ENCODE data around the gene PALD1.

The PALD1 gene

GRCh38 chr10:70585578-70586169, 107.1 kb downstream of the PALD1 start:
- Histone ChIP-seq H3K4me3 (ENCODE audit: low read depth, low read length) (no peak overlapping the region), H3K36me3 (replicated peaks) (no peaks in the 10 kb centered on the region), H3K27ac (no peak overlapping the region), H3K27me3 (replicated peaks) (peaks cover 6% of the 10 kb centered on the region)
- in situ Hi-C loops (cut with HindIII; ENCODE audit: low pct_ligation_motif_present, low sequenced_read_pairs), result no loop called here
- no peak for TF ChIP-seq CTCF (IDR thresholded peaks at IDR 0.05; ENCODE audit: low read depth, low read length, missing control alignments)
- no peak for DNase-seq

- H3K36me3 ChIP-seq (replicated peaks), result no peaks in the 10 kb centered on the region
- peaks cover 6% of the 10 kb centered on the region for H3K27me3 ChIP-seq (replicated peaks)
- no peak for DNase-seq
- no peak overlapping the region for H3K27ac ChIP-seq
- in situ Hi-C loops (cut with HindIII; ENCODE audit: low pct_ligation_motif_present, low sequenced_read_pairs), result no loop called here
- H3K4me3 ChIP-seq (ENCODE audit: low read depth, low read length), result no peak overlapping the region
- no peak for TF ChIP-seq CTCF (IDR thresholded peaks at IDR 0.05; ENCODE audit: low read depth, low read length, missing control alignments)
Observed at GRCh38 chr10:70586348-70586930, 107.9 kb downstream of the PALD1 start.

GRCh38 chr10:70587045-70587658, 108.6 kb downstream of the PALD1 start:
- no peak for TF ChIP-seq CTCF (IDR thresholded peaks at IDR 0.05; ENCODE audit: low read depth, low read length, missing control alignments)
- DNase-seq, result no peak
- Histone ChIP-seq H3K36me3 (replicated peaks) (no peaks in the 10 kb centered on the region), H3K4me3 (ENCODE audit: low read depth, low read length) (no peak overlapping the region), H3K27ac (no peak overlapping the region), H3K27me3 (replicated peaks) (peaks cover 8% of the 10 kb centered on the region)
- in situ Hi-C loops (cut with HindIII; ENCODE audit: low pct_ligation_motif_present, low sequenced_read_pairs), result no loop called here

GRCh38 chr10:70588255-70588654, 109.7 kb downstream of the PALD1 start:
- TF ChIP-seq CTCF (IDR thresholded peaks at IDR 0.05; ENCODE audit: low read depth, low read length, missing control alignments), result no peak
- Histone ChIP-seq H3K36me3 (replicated peaks) (no peaks in the 10 kb centered on the region), H3K27me3 (replicated peaks) (peaks cover 8% of the 10 kb centered on the region), H3K27ac (no peak overlapping the region), H3K4me3 (ENCODE audit: low read depth, low read length) (no peak overlapping the region)
- DNase-seq, result no peak
- in situ Hi-C loops (cut with HindIII; ENCODE audit: low pct_ligation_motif_present, low sequenced_read_pairs), result no loop called here

GRCh38 chr10:70588859-70589570, 110.4 kb downstream of the PALD1 start:
- Histone ChIP-seq H3K36me3 (replicated peaks) (no peaks in the 10 kb centered on the region), H3K27ac (no peak overlapping the region), H3K4me3 (ENCODE audit: low read depth, low read length) (no peak overlapping the region), H3K27me3 (replicated peaks) (peaks cover 8% of the 10 kb centered on the region)
- DNase-seq, result no peak
- TF ChIP-seq CTCF (IDR thresholded peaks at IDR 0.05; ENCODE audit: low read depth, low read length, missing control alignments), result no peak
- in situ Hi-C loops (cut with HindIII; ENCODE audit: low pct_ligation_motif_present, low sequenced_read_pairs), result no loop called here

Measured in brain microvascular endothelial cell (primary cell).